OCI-LY3 (cell line): ENCODE data around the gene JDP2.

Experiments
- H2AFZ ChIP-seq: fragments of 200-600, 300-600 bp; shearing (Covaris generic); 2 replicates; pipeline ENCODE4 v1.6.0; 2014; ENCODE audit warnings: antibody characterized with exemption, low read depth, low read length
- H3K27ac ChIP-seq: fragments of 200-600, 300-600 bp; sonication (generic); 2 replicates; pipeline ENCODE4 v1.5.1; 2014; ENCODE audit warnings: mild to moderate bottlenecking, low read length, moderate library complexity, mixed read lengths
- H3K27me3 ChIP-seq: fragments of 200-600, 300-600 bp; sonication (generic); 2 replicates; pipeline ENCODE4 v1.6.1; 2014; ENCODE audit warnings: low read depth, low read length, mixed read lengths
- H3K36me3 ChIP-seq: fragments of 200-600, 300-600 bp; sonication (generic); replicated peaks from 2 replicates; pipeline ENCODE3; 2014; ENCODE audit warnings: low read depth, low read length, mixed read lengths
- H3K4me1 ChIP-seq: fragments of 300-600, 200-600 bp; sonication (generic); 2 replicates; pipeline ENCODE4 v1.6.1; 2014; ENCODE audit warnings: low read length, mixed read lengths
- H3K4me2 ChIP-seq: fragments of 200-600, 300-600 bp; sonication (generic); 2 replicates; pipeline ENCODE4 v1.6.1; 2014; ENCODE audit warnings: low read length, mixed read lengths
- H3K4me3 ChIP-seq: fragments of 300-600, 200-600 bp; sonication (generic); 2 replicates; pipeline ENCODE4 v1.5.1; 2014; ENCODE audit warnings: antibody characterized with exemption, mild to moderate bottlenecking, low read length, moderate library complexity
- H3K79me2 ChIP-seq: fragments of 300-600, 200-600 bp; shearing (Covaris generic); 2 replicates; pipeline ENCODE4 v1.6.1; 2014; ENCODE audit warnings: mild to moderate bottlenecking, low read length, mixed read lengths
- H3K9ac ChIP-seq: fragments of 300-600, 200-600 bp; shearing (Covaris generic); 2 replicates; pipeline ENCODE4 v1.6.0; 2014; ENCODE audit warnings: mild to moderate bottlenecking, low read length, moderate library complexity
- H3K9me3 ChIP-seq: fragments of 200-600, 300-600 bp; shearing (Covaris generic); 2 replicates; pipeline ENCODE4 v1.6.1; 2014; ENCODE audit warnings: low read length, mixed read lengths; ENCODE audit not compliant: insufficient read depth
- H4K20me1 ChIP-seq: fragments of 200-600, 300-600 bp; sonication (generic); 2 replicates; pipeline ENCODE4 v1.6.1; 2016; ENCODE audit warnings: low read length, mixed read lengths; ENCODE audit not compliant: insufficient read depth
- CTCF ChIP-seq: fragments of 200-600, 300-600 bp; sonication (generic); IDR thresholded peaks from 2 replicates; pipeline ENCODE4 v1.5.1; 2014; ENCODE audit warnings: antibody characterized with exemption, low read length, low read depth
- EZH2phosphoT487 ChIP-seq: fragments of 200-600 bp; shearing (Covaris generic); IDR thresholded peaks from 2 replicates; pipeline ENCODE4 v1.6.1; 2018; ENCODE audit warnings: antibody characterized with exemption, mixed run types, low read depth

JDP2 gene

GRCh38 chr14:75427482-75428229 is at the start of gene JDP2:
TSS of gene JDP2 (plus strand) at chr14:75428022. CDS start at chr14:75437921, 9,899 bp downstream.
- Histone ChIP-seq H3K27me3 (no peaks in the 10 kb centered on the region), H3K36me3 (peaks cover 51% of the 10 kb centered on the region), H3K4me1 (peaks cover 53% of the 10 kb centered on the region), H3K9me3 (peaks cover 6% of the 10 kb centered on the region), H3K9ac (peak within 1 kb of the TSS; percentile 99), H3K4me3 (peak within 1 kb of the TSS; percentile 97), H4K20me1 (peaks cover 44% of the 10 kb centered on the region), H2AFZ (no peak within 1 kb of the TSS), H3K4me2 (peak within 1 kb of the TSS; percentile 90), H3K27ac (peak within 1 kb of the TSS; percentile 96), H3K79me2 (peaks cover 79% of the 10 kb centered on the region)
- TF ChIP-seq CTCF (no peak), EZH2phosphoT487 (no peak)

- Histone ChIP-seq H3K36me3 (no peaks in the 10 kb centered on the region), H3K9me3 (no peaks in the 10 kb centered on the region), H3K27ac (no peak overlapping the region), H3K79me2 (no peaks in the 10 kb centered on the region), H3K4me1 (peaks cover 17% of the 10 kb centered on the region), H3K9ac (no peak overlapping the region), H3K27me3 (0 out of 2 replicates have a peak, but pooled peaks cover under 1% of the 10 kb centered on the region), H3K4me3 (no peak overlapping the region), H4K20me1 (no peaks in the 10 kb centered on the region), H2AFZ (no peak overlapping the region), H3K4me2 (no peak overlapping the region)
- TF ChIP-seq CTCF (no peak), EZH2phosphoT487 (no peak)
These were observed 48.4 kb upstream of the JDP2 start for GRCh38 chr14:75379246-75379929.

GRCh38 chr14:75379930-75380270 is 47.9 kb upstream of the JDP2 start:
- Histone ChIP-seq H3K27me3 (peaks cover 5% of the 10 kb centered on the region; the same call in 1 of the 2 replicates), H3K4me2 (no peak overlapping the region), H3K9me3 (no peaks in the 10 kb centered on the region), H3K4me1 (peaks cover 17% of the 10 kb centered on the region), H3K36me3 (no peaks in the 10 kb centered on the region), H4K20me1 (no peaks in the 10 kb centered on the region), H2AFZ (no peak overlapping the region), H3K9ac (no peak overlapping the region), H3K4me3 (no peak overlapping the region), H3K27ac (no peak overlapping the region), H3K79me2 (no peaks in the 10 kb centered on the region)
- TF ChIP-seq EZH2phosphoT487: no peak
- no peak for TF ChIP-seq CTCF

GRCh38 chr14:75380656-75381055 is 47.2 kb upstream of the JDP2 start:
- H3K79me2 ChIP-seq: no peaks in the 10 kb centered on the region
- H3K4me3 ChIP-seq: no peak overlapping the region
- H3K4me2 ChIP-seq: no peak overlapping the region
- no peak overlapping the region for H2AFZ ChIP-seq
- H3K27ac ChIP-seq: no peak overlapping the region
- no peak overlapping the region for H3K9ac ChIP-seq
- peaks cover 16% of the 10 kb centered on the region for H3K4me1 ChIP-seq
- no peak for TF ChIP-seq EZH2phosphoT487
- TF ChIP-seq CTCF: no peak
- no peaks in the 10 kb centered on the region for H3K9me3 ChIP-seq
- no peaks in the 10 kb centered on the region for H3K36me3 ChIP-seq
- no peaks in the 10 kb centered on the region for H4K20me1 ChIP-seq
- peaks cover 7% of the 10 kb centered on the region; the same call in 1 of the 2 replicates for H3K27me3 ChIP-seq
